Colon (tissue), 2 donors: ENCODE data around the gene ZNF536.
"Not testable (repeated sequence)": the region's sequence is repeated elsewhere in the genome, so short reads cannot be mapped to it uniquely, and the experiment has no call there.

Experiments used
- FAIRE-seq: peaks from 2 replicates; lab custom pipeline; 2012; peaks lifted over from hg19 to GRCh38; lab: Jason Lieb, UNC
- donor health status: control.
- donor health status: control.

The ZNF536 gene

GRCh38 chr19:30487178-30487577, 115.0 kb downstream of the ZNF536 start:
- FAIRE-seq, result no peak

GRCh38 chr19:30488191-30488590, 116.0 kb downstream of the ZNF536 start:
- FAIRE-seq, result no peak

GRCh38 chr19:30490760-30491159, 118.6 kb downstream of the ZNF536 start:
- no peak for FAIRE-seq

GRCh38 chr19:30492586-30493270, 120.5 kb downstream of the ZNF536 start:
- no peak for FAIRE-seq

- FAIRE-seq, result no peak
Observed at GRCh38 chr19:30497034-30497433, 124.8 kb downstream of the ZNF536 start.

- not testable (repeated sequence) for FAIRE-seq
Observed at GRCh38 chr19:30498085-30498484, 125.9 kb downstream of the ZNF536 start.

GRCh38 chr19:30498707-30499106, 126.5 kb downstream of the ZNF536 start:
- FAIRE-seq, result no peak

GRCh38 chr19:30504272-30504671, 132.1 kb downstream of the ZNF536 start:
- no peak for FAIRE-seq

- FAIRE-seq, result no peak
Observed at GRCh38 chr19:30512176-30513081, 140.2 kb downstream of the ZNF536 start.

GRCh38 chr19:30513082-30513411, 140.9 kb downstream of the ZNF536 start:
- no peak for FAIRE-seq

GRCh38 chr19:30516111-30516510, 143.9 kb downstream of the ZNF536 start:
- FAIRE-seq, result no peak

GRCh38 chr19:30516531-30516930, 144.3 kb downstream of the ZNF536 start:
- FAIRE-seq, result no peak

- FAIRE-seq, result no peak
Observed at GRCh38 chr19:30518965-30519606, 146.9 kb downstream of the ZNF536 start.

GRCh38 chr19:30519607-30520205, 147.5 kb downstream of the ZNF536 start:
- FAIRE-seq, result no peak

- no peak for FAIRE-seq
Observed at GRCh38 chr19:30520735-30521479, 148.7 kb downstream of the ZNF536 start.

- no peak for FAIRE-seq
Observed at GRCh38 chr19:30521937-30522336, 149.8 kb downstream of the ZNF536 start.

GRCh38 chr19:30522341-30522740, 150.2 kb downstream of the ZNF536 start:
- no peak for FAIRE-seq

- no peak for FAIRE-seq
Observed at GRCh38 chr19:30523791-30524190, 151.6 kb downstream of the ZNF536 start.

- no peak for FAIRE-seq
Observed at GRCh38 chr19:30525383-30525782, 153.2 kb downstream of the ZNF536 start.

- FAIRE-seq, result no peak
Observed at GRCh38 chr19:30528919-30529318, 156.7 kb downstream of the ZNF536 start.

- no peak for FAIRE-seq
Observed at GRCh38 chr19:30529876-30530275, 157.7 kb downstream of the ZNF536 start.

- FAIRE-seq, result no peak
Observed at GRCh38 chr19:30530751-30531150, 158.6 kb downstream of the ZNF536 start.
